Sciatic nerve (tissue), 2 donors: ENCODE results near the gene TESK2. TPM values are rescaled to one million over a fixed set of nuclear protein-coding genes. Genes with fewer than 3 reads are reported as not detected.
"Not testable (repeated sequence)": the region's sequence is repeated elsewhere in the genome, so short reads cannot be mapped to it uniquely, and the experiment has no call there.

Experiments used
- ATAC-seq: fragments of 200-7000 bp; cut with Tn5 transposase; one replicate; pipeline ENCODE4 v1.9.1; 2020; ENCODE audit warnings: mild to moderate bottlenecking, moderate library complexity
- DNase-seq: peaks from one replicate; pipeline ENCODE4 v3.0.0-alpha.2; 2020; ENCODE audit warnings: low spot score
- intact Hi-C: fragments of 100-400 bp; cut with DNase I; formaldehyde crosslinking; loops from one replicate; pipeline ENCODE4 v1.14.2; 2022
- total RNA-seq: library from RNA; stranded (reverse); fragmentation: NEBNext Ultra II Directional; extraction: Animal tissue kit (Norgen Biotek cat#: 25700); gene quantifications from one replicate; pipeline ENCODE4 v1.2.1, GENCODE V29; 2021
- donor health status: DM: no; HTN: no; CAD: no.
- donor health status: DM: no; HTN: no; CAD: no.

Gene TESK2
- total RNA-seq: 14.3 TPM

DNA sequence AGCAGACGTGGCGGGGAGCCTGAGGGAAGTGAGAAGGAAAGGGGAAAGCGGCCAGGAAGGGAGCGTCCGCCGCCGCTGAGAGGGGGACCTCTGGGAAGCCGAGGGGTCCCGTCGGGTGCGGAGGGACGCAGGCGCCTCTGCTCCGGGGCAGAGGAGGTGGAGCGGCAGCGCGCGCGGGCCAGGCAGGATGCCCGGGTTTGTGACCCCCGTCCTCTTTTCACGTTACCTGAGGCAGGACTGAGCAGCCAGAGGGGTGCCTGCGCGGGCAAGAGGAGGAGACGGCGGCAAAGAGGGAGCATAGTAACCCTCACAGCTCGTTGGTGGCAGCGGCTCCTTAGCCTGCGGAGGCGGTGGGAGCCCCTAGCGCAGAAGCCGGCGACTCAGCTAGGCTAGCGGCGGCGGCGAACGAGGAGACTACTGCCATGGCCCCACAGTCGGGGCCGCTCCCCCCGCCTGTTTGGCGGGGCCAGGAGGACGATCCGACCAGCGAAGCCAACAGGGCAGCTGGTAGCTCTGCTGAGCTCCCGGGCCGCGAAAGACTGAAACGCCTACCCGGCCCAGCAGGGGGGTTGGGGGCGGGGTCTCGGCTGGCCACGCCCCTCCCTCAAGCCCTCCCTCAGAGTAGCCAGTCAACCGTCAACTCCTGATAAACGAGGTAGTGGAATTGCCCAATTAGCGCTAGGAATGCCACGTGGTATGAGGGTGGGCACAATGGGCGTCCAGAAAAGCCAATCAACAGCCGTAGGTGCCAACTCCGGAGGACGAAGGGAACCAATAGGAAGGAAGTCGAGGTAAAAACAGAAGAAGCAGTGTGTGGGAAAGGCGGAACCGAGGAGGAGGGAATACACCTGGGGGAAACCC lies at the start of gene TESK2:
TSS of gene TESK2 (minus strand) at position 538 of the 861 bp plus-strand sequence. CDS start 33,378 bp downstream, outside the sequence.
- DNase-seq (peak; percentile 97), ATAC-seq (peak; percentile 99)
- intact Hi-C loops: loop anchor here (5.0 to 10.0 kb wide), 2 partner anchors 129 to 476 kb away; partner anchors contain the start of genes HECTD3 and UROD

DNA sequence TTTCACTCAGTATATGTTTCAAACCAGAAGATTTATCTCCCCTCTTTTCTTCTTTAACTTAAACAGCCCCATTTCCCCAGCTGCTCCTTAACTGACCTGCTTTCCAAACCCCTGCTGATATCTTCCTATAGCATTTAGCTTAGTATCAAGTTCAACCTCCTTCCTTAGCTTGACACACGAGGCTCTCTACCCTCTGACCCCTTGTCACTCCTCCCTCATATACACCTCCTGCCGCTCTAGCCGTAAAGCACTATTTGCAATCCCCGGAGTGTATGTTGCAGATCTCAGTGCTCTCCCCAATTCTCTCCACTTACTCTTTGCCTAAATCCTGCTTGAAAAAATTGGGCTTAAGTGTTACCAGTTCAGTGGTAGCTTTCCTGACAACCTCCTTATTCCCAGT lies 45.9 kb upstream of the TESK2 start:
- intact Hi-C loops: no loop called here
- ATAC-seq: no peak
- no peak for DNase-seq

- no peak for ATAC-seq
- no peak for DNase-seq
- intact Hi-C loops: no loop called here
Measured at GRCh38 chr1:45535988-45536766, 45.2 kb upstream of the TESK2 start.

DNA sequence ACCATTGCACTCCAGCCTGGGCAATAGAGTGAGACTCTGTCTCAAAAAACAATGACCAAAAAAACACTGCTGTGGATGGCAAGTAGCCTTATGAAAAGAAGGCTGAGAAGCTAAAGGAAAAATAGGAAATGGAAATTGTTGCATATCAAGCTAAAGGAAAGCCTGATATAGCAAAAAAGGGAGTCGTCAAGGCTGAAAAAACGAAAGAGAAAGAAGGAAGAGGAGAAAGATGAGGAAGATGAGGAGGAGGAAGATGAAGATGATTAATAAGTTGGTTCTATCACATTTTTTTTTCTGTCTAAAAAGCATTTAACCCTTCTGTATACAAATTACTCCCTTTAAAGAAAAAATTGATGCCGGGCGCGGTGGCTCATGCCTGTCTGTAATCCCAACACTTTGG lies 40.9 kb upstream of the TESK2 start:
- no peak for ATAC-seq
- DNase-seq: no peak
- intact Hi-C loops: no loop called here

DNA sequence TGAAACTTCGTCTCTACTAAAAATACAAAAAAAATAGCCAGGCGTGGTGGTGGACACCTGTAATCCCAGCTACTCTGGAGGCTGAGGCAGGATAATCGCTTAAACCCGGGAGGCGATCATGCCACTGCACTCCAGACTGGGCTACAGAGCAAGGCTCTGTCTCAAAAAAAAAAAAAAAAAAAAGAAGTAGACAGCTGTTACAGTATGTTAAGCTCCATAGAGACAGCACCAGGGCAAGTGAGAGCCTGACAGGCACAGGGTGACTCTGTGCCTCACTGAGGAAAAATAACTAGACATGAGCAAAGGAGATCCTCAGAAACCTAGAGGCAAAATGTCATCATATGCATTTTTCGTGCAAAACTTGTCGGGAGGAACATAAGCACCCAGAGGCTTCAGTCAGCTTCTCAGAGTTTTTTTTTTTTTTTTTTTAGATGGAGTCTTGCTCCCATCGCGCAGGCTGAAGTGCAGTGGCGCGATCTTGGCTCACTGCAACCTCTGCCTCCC lies 39.7 kb upstream of the TESK2 start:
- no peak for ATAC-seq
- no peak for DNase-seq
- intact Hi-C loops: no loop called here

DNA sequence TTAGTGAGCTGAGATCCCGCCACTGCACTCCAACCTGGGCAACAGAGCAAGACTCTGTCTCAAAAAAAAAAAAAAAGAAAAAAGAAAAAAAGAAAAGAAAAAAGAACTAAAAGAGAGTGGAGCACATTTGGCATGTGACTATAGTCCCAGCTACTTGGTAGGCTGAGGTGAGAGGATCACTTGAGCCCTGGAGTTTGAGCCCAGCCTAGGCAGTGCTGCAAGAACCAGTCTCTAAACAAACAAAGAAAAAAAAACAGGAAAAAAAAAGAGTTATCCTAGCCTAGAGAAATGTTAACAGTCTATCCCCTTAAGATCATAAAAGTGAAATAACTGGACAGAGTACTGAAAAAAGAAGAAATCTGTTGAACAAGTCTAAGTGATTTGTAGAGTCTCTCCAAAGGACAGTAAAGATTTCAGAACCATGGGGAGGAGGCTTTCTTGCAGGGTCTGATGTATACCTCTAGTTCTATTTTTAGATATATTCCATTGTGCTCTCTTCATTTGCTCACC lies 35.2 kb upstream of the TESK2 start:
- DNase-seq (no peak), ATAC-seq (no peak)
- intact Hi-C loops: no loop called here

GRCh38 chr1:45523975-45524374 lies 33.0 kb upstream of the TESK2 start:
- DNase-seq, intact Hi-C loops, ATAC-seq: not testable (repeated sequence)

GRCh38 chr1:45523516-45523915 lies 32.6 kb upstream of the TESK2 start:
- DNase-seq, intact Hi-C loops, ATAC-seq: not testable (repeated sequence)

DNA sequence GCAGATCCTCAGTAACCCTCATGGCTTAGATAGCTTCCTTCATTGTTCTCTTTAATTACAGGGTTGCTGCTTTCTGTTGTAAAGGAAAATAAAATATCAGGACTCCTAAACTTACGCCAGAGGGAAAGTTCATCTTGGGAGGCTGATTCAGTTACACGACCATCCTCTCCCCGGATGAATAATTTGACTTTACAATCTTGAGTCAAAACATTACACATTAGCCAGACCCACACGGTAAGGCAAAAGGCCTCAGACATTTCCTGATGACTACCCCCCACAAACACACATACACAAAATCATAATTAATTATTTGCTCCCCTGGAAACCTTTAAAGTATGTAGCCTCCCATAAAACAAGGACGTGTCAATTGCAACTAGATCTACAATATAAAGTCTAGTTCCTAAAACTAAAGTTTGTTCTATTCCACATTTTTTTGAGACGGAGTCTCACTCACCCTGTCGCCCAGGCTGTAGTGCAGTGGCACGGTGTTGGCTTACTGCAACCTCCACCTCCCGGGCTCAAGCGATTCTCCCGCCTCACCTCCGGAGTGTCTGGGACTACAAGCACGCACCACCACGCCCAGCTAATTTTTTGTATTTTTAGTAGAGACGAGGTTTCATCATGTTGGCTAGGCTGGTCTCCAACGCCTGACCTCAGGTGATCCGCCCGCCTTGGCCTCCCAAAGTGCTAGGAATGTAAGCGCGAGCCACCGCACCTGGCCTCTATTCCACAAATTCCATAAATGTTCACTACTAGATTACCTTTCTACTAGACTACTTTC lies 31.6 kb upstream of the TESK2 start:
- ATAC-seq: no peak
- no peak for DNase-seq
- intact Hi-C loops: no loop called here

- intact Hi-C loops: no loop called here
- ATAC-seq: peak; percentile 99
- DNase-seq: peak; percentile 100
Measured at GRCh38 chr1:45521413-45522323, 30.7 kb upstream of the TESK2 start, which contains the start of gene PRDX1. Gene PRDX1 (minus strand): TSS chr1:45521884. CDS start chr1:45519043, 2,841 bp downstream.

DNA sequence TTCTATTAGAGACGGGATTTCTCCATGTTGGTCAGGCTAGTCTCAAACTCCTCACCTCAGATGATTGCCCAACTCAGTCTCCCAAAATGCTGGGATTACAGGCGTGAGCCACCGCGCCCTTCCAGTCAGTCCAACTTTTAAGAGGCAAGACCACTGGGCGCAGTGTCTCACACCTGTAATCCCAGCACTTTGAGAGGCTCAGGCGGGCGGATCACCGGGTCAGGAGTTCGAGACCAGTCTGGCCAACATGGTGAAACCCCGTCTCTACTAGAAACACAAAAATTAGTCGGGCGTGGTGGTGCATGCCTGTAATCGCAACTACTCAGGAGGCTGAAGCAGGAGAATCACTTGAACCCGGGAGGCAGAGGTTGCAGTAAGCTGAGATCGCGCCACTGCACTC lies 28.8 kb upstream of the TESK2 start:
- intact Hi-C loops: loop anchor here (10.0 kb wide), 1 partner anchor 45 kb away; no protein-coding TSS in a partner anchor
- DNase-seq, ATAC-seq: not testable (repeated sequence)

GRCh38 chr1:45518910-45519309 lies 27.9 kb upstream of the TESK2 start:
- ATAC-seq: no peak
- no peak for DNase-seq
- intact Hi-C loops: loop anchor here (10.0 kb wide), 1 partner anchor 46 kb away; no protein-coding TSS in a partner anchor

GRCh38 chr1:45518366-45518765 lies 27.4 kb upstream of the TESK2 start:
- not testable (repeated sequence) for ATAC-seq, DNase-seq
- intact Hi-C loops: loop anchor here (10.0 kb wide), 1 partner anchor 46 kb away; no protein-coding TSS in a partner anchor

DNA sequence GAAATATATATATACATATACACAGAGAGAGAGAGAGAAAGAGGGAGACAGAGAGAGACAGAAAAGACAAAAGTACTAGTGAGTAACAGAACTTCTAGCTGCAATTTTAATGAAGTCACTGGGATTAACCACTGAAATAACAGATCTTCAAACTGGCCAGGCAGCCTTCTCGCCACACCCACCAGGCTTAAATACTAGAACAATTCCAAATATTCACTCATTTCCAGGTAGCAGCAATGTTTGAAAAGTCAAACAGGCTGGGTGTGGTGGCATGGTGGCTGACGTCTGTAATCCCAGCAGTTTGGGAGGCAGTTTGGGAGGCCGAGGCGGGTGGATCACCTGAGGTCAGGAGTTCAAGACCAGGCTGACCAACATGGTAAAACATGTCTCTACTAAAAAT lies 25.5 kb upstream of the TESK2 start:
- intact Hi-C loops: loop anchor here (10.0 kb wide), 1 partner anchor 48 kb away; no protein-coding TSS in a partner anchor
- no peak for DNase-seq
- no peak for ATAC-seq

GRCh38 chr1:45516036-45516435 lies 25.1 kb upstream of the TESK2 start:
- intact Hi-C loops: loop anchor here (10.0 kb wide), 1 partner anchor 49 kb away; no protein-coding TSS in a partner anchor
- ATAC-seq (no peak), DNase-seq (no peak)

DNA sequence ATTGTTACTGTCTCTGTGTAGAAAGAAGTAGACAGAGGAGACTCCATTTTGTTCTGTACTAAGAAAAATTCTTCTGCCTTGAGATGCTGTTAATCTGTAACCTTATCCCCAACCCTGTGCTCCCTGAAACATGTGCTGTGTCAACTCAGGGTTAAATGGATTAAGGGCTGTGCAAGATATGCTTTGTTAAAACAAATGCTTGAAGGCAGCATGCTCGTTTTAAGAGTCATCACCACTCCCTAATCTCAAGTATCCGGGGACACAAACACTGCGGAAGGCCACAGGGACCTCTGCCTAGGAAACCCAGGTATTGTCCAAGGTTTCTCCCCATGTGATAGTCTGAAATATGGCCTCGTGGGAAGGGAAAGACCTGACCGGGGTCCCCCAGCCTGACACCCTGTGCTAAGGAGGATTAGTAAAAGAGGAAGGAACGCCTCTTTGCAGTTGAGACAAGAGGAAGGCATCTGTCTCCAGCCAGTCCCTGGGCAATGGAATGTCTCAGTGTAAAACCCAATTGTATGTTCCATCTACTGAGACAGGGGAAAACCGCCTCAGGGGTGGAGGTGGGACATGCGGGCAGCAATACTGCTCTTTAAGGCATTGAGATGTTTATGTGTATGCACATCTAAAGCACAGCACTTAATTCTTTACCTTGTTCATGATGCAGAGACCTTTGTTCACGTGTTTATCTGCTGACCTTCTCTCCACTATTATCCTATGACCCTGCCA lies 22.7 kb upstream of the TESK2 start:
- intact Hi-C loops: loop anchor here (10.0 kb wide), 1 partner anchor 51 kb away; no protein-coding TSS in a partner anchor
- DNase-seq, ATAC-seq: not testable (repeated sequence)
